Astrocyte of the cerebellum (primary cell): ENCODE measurements around the gene ITGB2.

Experiments
- DNase-seq: peaks from one replicate; pipeline ENCODE4 v3.0.0-alpha.2; 2011; ENCODE audit warnings: low read depth
- H3K4me3 ChIP-seq: 2 replicates; pipeline ENCODE4 v1.5.1; 2011; ENCODE audit warnings: mild to moderate bottlenecking, low read depth, low read length, moderate library complexity
- CTCF ChIP-seq: IDR thresholded peaks from 2 replicates; pipeline ENCODE4 v1.5.1; 2012; ENCODE audit warnings: low read length, low read depth, moderate library complexity, mild to moderate bottlenecking; ENCODE audit errors: missing control alignments
- in situ Hi-C: cut with HindIII; loops from 2 replicates; pipeline ENCODE4 v1.10.0; 2017; ENCODE audit warnings: low sequenced_read_pairs

The ITGB2 gene

DNA sequence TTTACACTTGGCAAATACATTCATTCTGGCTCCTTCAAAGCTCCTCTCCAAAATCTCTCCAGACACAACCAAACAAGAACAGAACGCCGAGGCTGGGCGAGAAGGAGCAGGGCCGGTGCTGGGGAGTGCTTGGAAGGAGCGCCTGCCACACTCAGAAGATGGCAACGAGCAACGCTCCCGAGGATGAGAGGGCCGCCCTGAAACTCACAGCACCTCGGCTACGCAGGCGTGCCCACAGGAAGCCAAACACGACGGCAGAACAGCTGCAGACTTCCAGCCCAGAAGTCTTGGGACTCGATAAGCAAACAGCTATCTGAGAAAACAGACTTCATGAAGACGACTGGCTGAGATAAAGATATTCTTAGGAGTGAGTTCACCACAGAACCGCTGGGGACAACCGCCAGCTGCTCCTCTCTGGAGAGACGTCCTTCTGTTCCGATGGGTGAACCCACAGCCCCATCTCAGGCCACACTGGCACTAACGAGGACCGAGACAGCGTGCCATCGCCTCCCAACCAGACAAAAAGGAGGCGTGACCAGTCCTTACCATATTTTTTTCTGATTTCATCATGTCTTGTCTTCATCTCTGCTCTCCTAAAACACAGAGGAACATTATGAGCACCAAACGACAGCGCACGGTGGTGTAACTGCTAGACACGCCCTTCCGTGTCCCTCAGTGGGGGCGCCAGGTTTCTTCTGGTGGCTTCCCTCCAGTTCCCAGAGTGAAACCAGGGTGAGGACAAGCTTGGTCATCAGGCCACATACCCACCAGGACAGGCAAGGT, 65.8 kb downstream of the ITGB2 start:
- in situ Hi-C loops: loop anchor here (5.0 kb wide), 1 partner anchor 48 kb away; no protein-coding TSS in a partner anchor
- DNase-seq: no peak
- no peak for TF ChIP-seq CTCF
- no peak overlapping the region for H3K4me3 ChIP-seq

DNA sequence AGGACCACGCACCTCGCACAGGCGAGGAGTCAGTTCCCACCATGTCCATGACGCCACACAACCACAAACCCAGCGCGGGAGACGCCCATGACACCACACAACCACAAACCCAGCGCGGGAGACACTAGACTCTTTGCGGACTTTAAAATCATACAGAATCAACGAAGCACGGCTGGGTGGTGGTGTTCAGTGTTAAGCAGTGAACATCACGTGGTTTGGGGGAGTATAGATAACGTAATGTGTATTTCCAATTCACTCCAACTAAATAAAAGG, 66.4 kb downstream of the ITGB2 start:
- H3K4me3 ChIP-seq: no peak overlapping the region
- no peak for DNase-seq
- in situ Hi-C loops: loop anchor here (5.0 kb wide), 1 partner anchor 47 kb away; no protein-coding TSS in a partner anchor
- TF ChIP-seq CTCF: no peak

DNA sequence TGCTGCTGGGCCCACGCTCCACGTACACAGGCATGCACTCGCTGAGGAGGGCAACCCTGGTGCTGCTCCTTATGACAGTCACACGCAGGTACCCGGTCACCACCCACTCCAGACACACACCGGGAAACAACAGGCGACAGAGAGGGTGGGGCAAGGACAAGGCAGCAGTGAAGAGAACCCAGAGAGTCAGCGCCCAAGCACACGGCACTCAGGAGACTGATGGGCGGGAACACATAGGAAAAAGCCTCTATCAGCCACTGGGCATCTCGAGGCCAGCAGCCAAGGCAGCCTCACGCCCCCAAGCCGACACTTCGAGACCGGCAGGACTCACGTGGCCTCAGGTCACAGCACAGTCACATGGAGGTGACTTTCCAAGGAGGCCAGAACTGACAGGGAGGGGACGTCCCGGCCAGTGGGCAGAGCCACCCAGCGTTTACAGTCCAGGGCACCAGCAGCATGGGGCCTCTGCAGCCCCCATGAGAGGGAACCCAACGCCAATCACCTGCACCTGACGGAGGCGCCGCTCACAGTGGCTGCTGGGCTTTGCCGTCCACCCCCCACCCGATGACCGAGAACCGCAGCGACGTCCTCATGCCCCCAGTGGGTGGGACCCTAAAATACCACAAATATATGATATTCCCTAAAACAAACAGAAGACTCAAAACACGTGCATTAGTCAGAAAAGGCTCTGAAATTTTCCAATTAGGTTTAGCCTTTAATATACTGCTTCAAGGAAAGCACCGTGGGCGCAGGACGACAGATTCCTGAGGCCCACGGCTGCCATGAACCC, 66.9 kb downstream of the ITGB2 start:
- H3K4me3 ChIP-seq: no peak overlapping the region
- in situ Hi-C loops: loop anchor here (5.0 kb wide), 1 partner anchor 46 kb away; no protein-coding TSS in a partner anchor
- no peak for DNase-seq
- no peak for TF ChIP-seq CTCF

- no peak for TF ChIP-seq CTCF
- no peak for DNase-seq
- in situ Hi-C loops: loop anchor here (5.0 kb wide), 1 partner anchor 44 kb away; no protein-coding TSS in a partner anchor
- no peak overlapping the region for H3K4me3 ChIP-seq
Observed at GRCh38 chr21:44850905-44851657, 69.6 kb downstream of the ITGB2 start.

DNA sequence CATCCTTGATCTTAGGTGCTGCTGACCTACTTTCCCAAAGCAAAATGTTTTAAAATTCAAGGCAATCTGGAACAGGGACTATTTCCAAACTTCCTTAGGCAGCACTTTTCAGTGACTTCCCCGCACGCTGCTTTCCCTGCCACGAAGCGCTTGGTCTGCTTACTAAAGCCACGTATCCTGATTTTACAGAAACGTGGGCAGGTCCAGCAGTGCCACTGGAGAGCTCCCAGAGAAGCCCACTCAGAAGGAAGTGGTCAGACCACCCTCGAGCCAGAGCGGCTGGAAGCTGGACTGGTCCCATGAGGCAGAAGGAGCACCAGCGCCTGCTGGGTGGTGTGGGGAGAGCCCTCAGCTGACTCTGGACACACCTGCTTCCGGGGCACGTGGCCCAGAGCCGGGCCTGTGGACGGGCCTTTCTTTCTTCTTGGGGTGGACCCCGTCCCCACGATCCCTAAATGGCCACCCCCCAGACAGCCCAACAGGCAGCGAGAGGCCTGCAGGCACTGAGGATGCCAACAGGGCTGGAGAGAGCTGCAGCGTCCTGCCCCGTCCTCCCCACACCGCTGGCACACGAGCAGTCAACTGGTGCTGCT, 70.4 kb downstream of the ITGB2 start:
- no peak overlapping the region for H3K4me3 ChIP-seq
- TF ChIP-seq CTCF: no peak
- in situ Hi-C loops: loop anchor here (5.0 kb wide), 1 partner anchor 43 kb away; no protein-coding TSS in a partner anchor
- DNase-seq: no peak

DNA sequence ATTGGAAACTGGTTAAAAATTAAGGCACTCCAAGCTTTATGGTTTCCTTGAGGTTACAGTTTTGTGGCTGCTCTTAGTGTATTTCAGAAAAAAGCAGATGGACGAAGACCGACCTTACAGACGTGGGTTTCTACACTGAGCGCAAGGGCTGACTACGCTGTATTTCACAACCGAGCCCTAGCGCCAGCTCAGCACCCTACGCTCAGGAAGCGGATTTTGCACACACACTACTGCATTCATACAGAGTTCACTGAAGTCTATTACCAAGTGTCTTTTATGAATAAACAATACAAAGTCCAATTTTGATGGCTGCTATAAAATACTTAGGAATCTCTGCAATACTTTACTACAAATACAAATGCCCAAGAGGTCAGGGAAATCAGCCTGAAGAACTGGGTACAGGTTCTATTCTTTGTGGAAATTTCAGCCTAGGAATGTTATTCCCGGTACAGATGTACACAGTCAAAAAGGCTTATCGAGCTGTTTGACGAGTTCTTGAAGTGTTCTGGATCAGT, 71.0 kb downstream of the ITGB2 start:
- in situ Hi-C loops: loop anchor here (5.0 kb wide), 1 partner anchor 42 kb away; no protein-coding TSS in a partner anchor
- no peak for DNase-seq
- H3K4me3 ChIP-seq: no peak overlapping the region
- TF ChIP-seq CTCF: no peak
